ENCODE measurements around the gene TYROBP. TPM values are rescaled to one million over a fixed set of nuclear protein-coding genes. Genes with fewer than 3 reads are reported as not detected.

The TYROBP gene
- total and polyA plus RNA-seq, 2 of the 8 experiments (the other 6 are each of a cell fraction or from before 2014, with no cell fraction given), result 0.18 TPM; not detected in 1

DNA sequence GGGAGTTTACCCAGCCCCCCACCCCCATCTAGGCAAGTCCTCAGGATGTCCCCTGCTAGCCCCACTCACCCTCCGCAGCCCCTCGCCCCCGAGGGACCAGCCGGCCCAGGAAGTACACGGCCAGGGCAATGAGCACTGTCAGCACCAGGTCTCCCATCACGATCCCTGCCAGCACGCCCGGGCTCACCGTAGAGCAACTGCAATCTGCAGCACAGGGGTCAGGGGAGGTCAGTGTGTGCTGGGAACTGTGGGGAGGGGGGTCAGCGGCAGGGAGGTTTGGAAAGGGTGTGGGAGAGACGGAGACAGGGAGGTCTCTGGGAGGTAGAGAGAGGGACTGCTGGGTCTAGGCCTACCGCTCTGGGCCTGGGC lies 734 bp downstream of the TYROBP start:
- Histone ChIP-seq H3K4me1 (replicated peaks in 1 of 4; ENCODE audit: control insufficient read depth in 3 of 4, insufficient read depth in 4 of 4, low read length in 3 of 4) (peaks cover 0 to 20% (median 10%) of the 10 kb centered on the region in 4 experiments; a peak in 4 of 7 replicates), H4K8ac (ENCODE audit: extremely low read depth, insufficient read depth, low read length) (no peak overlapping the region; the same call in 1 of the 2 replicates), H3K27me3 (replicated peaks in 1 of 4; ENCODE audit: control insufficient read depth in 3 of 4, extremely low read depth in 1 of 4, insufficient read depth in 3 of 4, low read length in 3 of 4) (no peaks in the 10 kb centered on the region), H3K4me3 (ENCODE audit: extremely low read depth in 1 of 4, insufficient read depth in 2 of 4, low read depth in 3 of 4, low read length in 4 of 4) (no peak overlapping the region), H3K9ac (replicated peaks in 1 of 4; ENCODE audit: extremely low read depth in 1 of 4, low read depth in 3 of 4, low read length in 3 of 4) (no peak overlapping the region), H3K79me1 (ENCODE audit: low read depth, low read length) (no peaks in the 10 kb centered on the region), H3K4me2 (ENCODE audit: insufficient read depth in 1 of 2, low read depth in 2 of 2, low read length in 2 of 2) (no peak overlapping the region; a peak in 1 of 4 replicates), H3K23me2 (ENCODE audit: low read depth, low read length) (peaks cover 4% of the 10 kb centered on the region; the same call in 1 of the 2 replicates), H3K4ac (replicated peaks; ENCODE audit: insufficient read length, low read depth, low read length) (no peak overlapping the region), H2BK5ac (ENCODE audit: low read depth, low read length) (peak overlapping the region; percentile 27; the same call in 1 of the 2 replicates), H3K23ac (ENCODE audit: insufficient read length) (no peak overlapping the region), H2BK12ac (ENCODE audit: low read depth, low read length) (peak overlapping the region; percentile 50; the same call in 1 of the 2 replicates), H2BK15ac (ENCODE audit: low read length) (0 out of 2 replicates have a peak overlapping the region, but pooled peaks have one; percentile 13), H2BK120ac (replicated peaks; ENCODE audit: low read depth, low read length) (no peak overlapping the region), H3K9me3 (ENCODE audit: insufficient read depth in 2 of 2, low read depth in 1 of 2, low read length in 1 of 2) (no peaks in the 10 kb centered on the region), H3K18ac (ENCODE audit: extremely low read depth, low read length) (no peak overlapping the region; the same call in 1 of the 2 replicates), H2AFZ (ENCODE audit: low read length) (no peak overlapping the region), H3K56ac (replicated peaks; ENCODE audit: insufficient read length, low read depth, low read length) (no peak overlapping the region), H2AK5ac (ENCODE audit: low read depth, low read length) (no peak overlapping the region), H2BK20ac (ENCODE audit: low read length) (no peak overlapping the region), H4K5ac (ENCODE audit: insufficient read length, low read depth, low read length) (no peak overlapping the region), H4K91ac (replicated peaks; ENCODE audit: insufficient read length, low read length) (no peak overlapping the region), H3K14ac (ENCODE audit: insufficient read length) (no peak overlapping the region), H3K36me3 (ENCODE audit: control insufficient read depth in 2 of 4, insufficient read depth in 4 of 4, low read length in 3 of 4) (no peaks in the 10 kb centered on the region), H3K27ac (ENCODE audit: low read depth, low read length) (no peak overlapping the region), H3K79me2 (ENCODE audit: control insufficient read depth in 1 of 2, insufficient read depth in 2 of 2, low read length in 2 of 2) (no peaks in the 10 kb centered on the region), H4K20me1 (replicated peaks in 1 of 2; ENCODE audit: control insufficient read depth in 1 of 2, insufficient read depth in 2 of 2, low read length in 2 of 2) (no peaks in the 10 kb centered on the region)
- DNase-seq (ENCODE audit: low read depth in 1 of 2, low spot score in 2 of 2), result no peak
- 63% methylated on average over 11 of the region's 12 CpGs; no CpG with 5 or more reads in 1 of the 2 experiments for WGBS, 2 experiments (ENCODE audit: extremely low coverage in 1 of 2, insufficient coverage in 1 of 2, insufficient read length in 1 of 2, insufficient replicate concordance in 2 of 2, low coverage in 1 of 2, low lambda C conversion rate in 2 of 2, missing lambda C conversion rate in 1 of 2)
- POLR2A ChIA-PET (ENCODE audit: partially characterized antibody), result no interaction called here
- CTCF ChIA-PET (ENCODE audit: partially characterized antibody), result no interaction called here
- FAIRE-seq, result no peak
- no peak for TF ChIP-seq RNF2 (IDR thresholded peaks at IDR 0.05; ENCODE audit: borderline replicate concordance, low read depth, low read length, missing control alignments, poor library complexity, severe bottlenecking)
- TF ChIP-seq, protein P1, sequence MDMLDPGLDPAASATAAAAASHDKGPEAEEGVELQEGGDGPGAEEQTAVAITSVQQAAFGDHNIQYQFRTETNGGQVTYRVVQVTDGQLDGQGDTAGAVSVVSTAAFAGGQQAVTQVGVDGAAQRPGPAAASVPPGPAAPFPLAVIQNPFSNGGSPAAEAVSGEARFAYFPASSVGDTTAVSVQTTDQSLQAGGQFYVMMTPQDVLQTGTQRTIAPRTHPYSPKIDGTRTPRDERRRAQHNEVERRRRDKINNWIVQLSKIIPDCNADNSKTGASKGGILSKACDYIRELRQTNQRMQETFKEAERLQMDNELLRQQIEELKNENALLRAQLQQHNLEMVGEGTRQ (IDR thresholded peaks at IDR 0.05; ENCODE audit: low read length), result no peak

Data from H1 (cell line).